Neural progenitor cell (in vitro differentiated cells): ENCODE measurements around the gene SLC47A2. TPM values are rescaled to one million over a fixed set of nuclear protein-coding genes. Genes with fewer than 3 reads are reported as not detected.

Experiments used
- DNase-seq: peaks from one replicate; pipeline ENCODE4 v3.0.0-alpha.2; 2016; ENCODE audit warnings: low spot score
- H2AFZ ChIP-seq: fragments of 200-600 bp; sonication (generic); replicated peaks from 2 replicates; pipeline ENCODE4 v1.6.1; 2016; ENCODE audit warnings: antibody characterized with exemption
- H3F3A ChIP-seq: fragments of 200-600 bp; sonication (generic); 2 replicates; pipeline ENCODE4 v1.6.1; 2016; ENCODE audit warnings: antibody characterized with exemption, low read depth
- H3K27ac ChIP-seq: fragments of 200-600 bp; sonication (generic); 2 replicates; pipeline ENCODE4 v1.5.1; 2016; ENCODE audit warnings: mild to moderate bottlenecking
- H3K27me3 ChIP-seq: fragments of 200-600 bp; sonication (generic); 2 replicates; pipeline ENCODE4 v1.6.1; 2016; ENCODE audit warnings: mild to moderate bottlenecking, moderate library complexity
- H3K36me3 ChIP-seq: fragments of 200-600 bp; sonication (generic); 2 replicates; pipeline ENCODE4 v1.5.1; 2016
- H3K4me1 ChIP-seq: fragments of 200-600 bp; sonication (generic); 2 replicates; pipeline ENCODE4 v1.6.1; 2016; ENCODE audit warnings: mixed run types
- H3K4me2 ChIP-seq: fragments of 200-600 bp; sonication (generic); 2 replicates; pipeline ENCODE4 v1.6.1; 2016
- H3K4me3 ChIP-seq: fragments of 200-600 bp; sonication (generic); 2 replicates; pipeline ENCODE4 v1.5.1; 2016
- H3K79me2 ChIP-seq: fragments of 200-600 bp; sonication (generic); 2 replicates; pipeline ENCODE4 v1.6.1; 2016; ENCODE audit warnings: low read depth
- H3K9ac ChIP-seq: fragments of 200-600 bp; sonication (generic); 2 replicates; pipeline ENCODE4 v1.6.1; 2016
- H3K9me3 ChIP-seq: fragments of 200-600 bp; sonication (generic); 2 replicates; pipeline ENCODE4 v1.5.1; 2016; ENCODE audit warnings: low read depth
- H4K20me1 ChIP-seq: fragments of 200-600 bp; sonication (generic); 2 replicates; pipeline ENCODE4 v1.6.1; 2016; ENCODE audit warnings: low read depth
- H3K27ac Mint-ChIP-seq: 3 replicates; pipeline ENCODE4 v1.8.0; 2021; ENCODE audit warnings: mixed read lengths
- H3K27me3 Mint-ChIP-seq: 2 replicates; pipeline ENCODE4 v1.8.0; 2022; ENCODE audit warnings: low read depth, mild to moderate bottlenecking, inconsistent platforms, moderate library complexity, mixed read lengths; ENCODE audit not compliant: insufficient read depth
- H3K36me3 Mint-ChIP-seq: 3 replicates; pipeline ENCODE4 v1.8.0; 2021; ENCODE audit warnings: mixed read lengths
- H3K4me1 Mint-ChIP-seq: 3 replicates; pipeline ENCODE4 v1.8.0; 2021; ENCODE audit warnings: mixed read lengths
- H3K4me3 Mint-ChIP-seq: 3 replicates; pipeline ENCODE4 v1.8.0; 2021; ENCODE audit warnings: mild to moderate bottlenecking, moderate library complexity, mixed read lengths
- H3K9me3 Mint-ChIP-seq: 3 replicates; pipeline ENCODE4 v1.8.0; 2020; ENCODE audit warnings: mixed read lengths
- CTCF ChIP-seq: fragments of 200-600 bp; sonication (generic); IDR thresholded peaks from 2 replicates; pipeline ENCODE4 v1.5.1; 2017; ENCODE audit warnings: antibody characterized with exemption, mild to moderate bottlenecking
- EZH2 ChIP-seq: fragments of 200-600 bp; sonication (generic); IDR thresholded peaks from 2 replicates; pipeline ENCODE4 v1.6.1; 2017; ENCODE audit warnings: antibody characterized with exemption, mild to moderate bottlenecking, moderate library complexity
- EZH2phosphoT487 ChIP-seq: fragments of 200-600 bp; sonication (generic); IDR thresholded peaks from 2 replicates; pipeline ENCODE4 v1.6.1; 2017; ENCODE audit warnings: antibody characterized with exemption
- total RNA-seq: library from RNA; depleted of rRNA; stranded (reverse); fragments of >200 nt; gene quantifications from 2 replicates; pipeline ENCODE4 v1.2.3, GENCODE V29; 2015; ENCODE audit warnings: low replicate concordance

SLC47A2 gene
- total RNA-seq, 1 donor from 2014 or later = 0.39 TPM

- H3K9me3 ChIP-seq = no peaks in the 10 kb centered on the region
- peak overlapping the region; percentile 48 for H3K4me3 ChIP-seq
- no peak overlapping the region for H3K27ac ChIP-seq
- no peaks in the 10 kb centered on the region for H3K36me3 ChIP-seq
- H3K4me2 ChIP-seq = peak overlapping the region; percentile 73
- H3K27me3 ChIP-seq = peaks cover 5% of the 10 kb centered on the region
- TF ChIP-seq EZH2 (no peak), CTCF (no peak), EZH2phosphoT487 (no peak)
- H3K9me3 Mint-ChIP-seq = peaks cover 3% of the 10 kb centered on the region
- no peak overlapping the region for H3K9ac ChIP-seq
- H3K36me3 Mint-ChIP-seq = no peaks in the 10 kb centered on the region
- no peaks in the 10 kb centered on the region for H3K79me2 ChIP-seq
- DNase-seq = no peak
- H4K20me1 ChIP-seq = no peaks in the 10 kb centered on the region
- peak overlapping the region; percentile 99 for H2AFZ ChIP-seq
- H3F3A ChIP-seq = peaks cover 13% of the 10 kb centered on the region
- peak overlapping the region; percentile 83 for H3K4me3 Mint-ChIP-seq
- H3K27ac Mint-ChIP-seq = no peak overlapping the region
- H3K4me1 Mint-ChIP-seq = peaks cover 9% of the 10 kb centered on the region
- H3K27me3 Mint-ChIP-seq = peaks cover 12% of the 10 kb centered on the region
- H3K4me1 ChIP-seq = peaks cover 11% of the 10 kb centered on the region
Observed at GRCh38 chr17:19744492-19744891, 28.1 kb upstream of the SLC47A2 start.

GRCh38 chr17:19743101-19744100 lies 27.0 kb upstream of the SLC47A2 start:
- H3K4me1 Mint-ChIP-seq = peaks cover 6% of the 10 kb centered on the region
- Histone ChIP-seq H3F3A (peaks cover 13% of the 10 kb centered on the region), H3K36me3 (no peaks in the 10 kb centered on the region), H3K4me2 (no peak overlapping the region), H3K79me2 (no peaks in the 10 kb centered on the region), H3K27ac (no peak overlapping the region), H3K9ac (no peak overlapping the region), H3K4me3 (no peak overlapping the region), H4K20me1 (no peaks in the 10 kb centered on the region), H2AFZ (no peak overlapping the region), H3K9me3 (no peaks in the 10 kb centered on the region), H3K4me1 (peaks cover 8% of the 10 kb centered on the region), H3K27me3 (peaks cover 5% of the 10 kb centered on the region)
- H3K27me3 Mint-ChIP-seq = peaks cover 10% of the 10 kb centered on the region
- TF ChIP-seq EZH2phosphoT487 (no peak), CTCF (no peak), EZH2 (no peak)
- H3K36me3 Mint-ChIP-seq = no peaks in the 10 kb centered on the region
- no peaks in the 10 kb centered on the region for H3K9me3 Mint-ChIP-seq
- H3K4me3 Mint-ChIP-seq = no peak overlapping the region
- H3K27ac Mint-ChIP-seq = peak overlapping the region; percentile 63
- DNase-seq = no peak

- Histone ChIP-seq H3K9ac (no peak overlapping the region), H4K20me1 (no peaks in the 10 kb centered on the region), H2AFZ (no peak overlapping the region), H3F3A (peaks cover 13% of the 10 kb centered on the region), H3K27me3 (peaks cover 5% of the 10 kb centered on the region), H3K4me1 (peaks cover 6% of the 10 kb centered on the region), H3K27ac (no peak overlapping the region), H3K4me2 (no peak overlapping the region), H3K9me3 (no peaks in the 10 kb centered on the region), H3K36me3 (no peaks in the 10 kb centered on the region), H3K79me2 (no peaks in the 10 kb centered on the region), H3K4me3 (no peak overlapping the region)
- no peak for DNase-seq
- H3K4me1 Mint-ChIP-seq = peaks cover 6% of the 10 kb centered on the region
- H3K27me3 Mint-ChIP-seq = peaks cover 15% of the 10 kb centered on the region
- TF ChIP-seq CTCF = no peak
- no peaks in the 10 kb centered on the region for H3K9me3 Mint-ChIP-seq
- H3K4me3 Mint-ChIP-seq = peak overlapping the region; percentile 55
- no peak overlapping the region for H3K27ac Mint-ChIP-seq
- H3K36me3 Mint-ChIP-seq = no peaks in the 10 kb centered on the region
Observed at GRCh38 chr17:19742495-19742894, 26.1 kb upstream of the SLC47A2 start.
